OCI-LY1 (cell line): ENCODE measurements around the gene CACNA1C.

Experiments used
- H2AFZ ChIP-seq: fragments of 200-600 bp; sonication (generic), shearing (Covaris generic); 2 replicates; pipeline ENCODE4 v1.6.0; 2014; ENCODE audit warnings: antibody characterized with exemption, mild to moderate bottlenecking, low read length
- H3F3A ChIP-seq: fragments of 200-600 bp; sonication (generic), shearing (Covaris generic); 2 replicates; pipeline ENCODE4 v1.6.0; 2014; ENCODE audit warnings: mild to moderate bottlenecking, antibody characterized with exemption, low read length, moderate library complexity; ENCODE audit not compliant: insufficient read depth
- H3K27ac ChIP-seq: fragments of 200-600 bp; sonication (generic); 2 replicates; pipeline ENCODE4 v1.5.1; 2014; ENCODE audit warnings: low read length, mixed run types, mild to moderate bottlenecking, low read depth; ENCODE audit not compliant: poor library complexity, severe bottlenecking
- H3K27me3 ChIP-seq: fragments of 200-600 bp; sonication (generic); 2 replicates; pipeline ENCODE4 v1.6.0; 2014; ENCODE audit warnings: antibody characterized with exemption, mild to moderate bottlenecking, low read length, moderate library complexity; ENCODE audit not compliant: insufficient read depth
- H3K36me3 ChIP-seq: fragments of 200-600 bp; sonication (generic); 2 replicates; pipeline ENCODE4 v1.6.1; 2014; ENCODE audit warnings: mild to moderate bottlenecking, antibody characterized with exemption, low read length, moderate library complexity, mixed read lengths; ENCODE audit not compliant: insufficient read depth
- H3K4me1 ChIP-seq: fragments of 200-600 bp; sonication (generic); 2 replicates; pipeline ENCODE4 v1.5.1; 2014; ENCODE audit warnings: mild to moderate bottlenecking, low read length, moderate library complexity; ENCODE audit not compliant: insufficient read depth, severe bottlenecking
- H3K4me2 ChIP-seq: fragments of 200-600 bp; sonication (generic), shearing (Covaris generic); 2 replicates; pipeline ENCODE4 v1.6.1; 2014; ENCODE audit warnings: low read length
- H3K4me3 ChIP-seq: fragments of 200-600 bp; sonication (generic); 2 replicates; pipeline ENCODE4 v1.5.1; 2014; ENCODE audit warnings: low read length, low read depth, mild to moderate bottlenecking, mixed read lengths; ENCODE audit not compliant: poor library complexity, severe bottlenecking
- H3K79me2 ChIP-seq: fragments of 200-600 bp; shearing (Covaris generic); 2 replicates; pipeline ENCODE4 v1.6.1; 2016; ENCODE audit warnings: mixed run types, low read length, mixed read lengths; ENCODE audit not compliant: insufficient read depth
- H3K9ac ChIP-seq: fragments of 200-600 bp; sonication (generic), shearing (Covaris generic); 2 replicates; pipeline ENCODE4 v1.6.1; 2014; ENCODE audit warnings: mild to moderate bottlenecking, low read length, mixed read lengths
- H3K9me2 ChIP-seq: fragments of 200-600 bp; sonication (generic), shearing (Covaris generic); 2 replicates; pipeline ENCODE4 v1.6.1; 2014; ENCODE audit warnings: low read depth, mild to moderate bottlenecking, low read length, mixed read lengths
- H3K9me3 ChIP-seq: fragments of 200-600 bp; shearing (Covaris generic); 2 replicates; pipeline ENCODE4 v1.6.1; 2014; ENCODE audit warnings: low read length, mixed read lengths
- H4K20me1 ChIP-seq: fragments of 200-600 bp; sonication (generic), shearing (Covaris generic); 2 replicates; pipeline ENCODE4 v1.6.0; 2016; ENCODE audit warnings: mild to moderate bottlenecking, low read length; ENCODE audit not compliant: insufficient read depth
- EZH2 ChIP-seq: fragments of 200-600 bp; sonication (generic), shearing (Covaris generic); IDR thresholded peaks from 2 replicates; pipeline ENCODE4 v1.8.0; 2017; ENCODE audit warnings: borderline replicate concordance, mixed run types, mild to moderate bottlenecking, antibody characterized with exemption, low read length, moderate library complexity, mixed read lengths
- TF ChIP-seq, protein P1 (sequence below): fragments of 200-600 bp; sonication (generic), shearing (Covaris generic); IDR thresholded peaks from 2 replicates; pipeline ENCODE4 v1.5.1; 2017; ENCODE audit warnings: mild to moderate bottlenecking, antibody characterized with exemption, low read length, moderate library complexity, mixed read lengths

Gene CACNA1C

GRCh38 chr12:2052826-2053678 is at the start of gene CACNA1C:
Gene CACNA1C (plus strand): TSS chr12:2052987. CDS start chr12:2053563, 576 bp downstream.
- no peaks in the 10 kb centered on the region; the same call in 1 of the 2 replicates for H3K27me3 ChIP-seq
- no peaks in the 10 kb centered on the region for H3F3A ChIP-seq
- H3K4me3 ChIP-seq, result no peak within 1 kb of the TSS
- H3K9me3 ChIP-seq, result no peaks in the 10 kb centered on the region
- no peaks in the 10 kb centered on the region for H3K36me3 ChIP-seq
- H4K20me1 ChIP-seq, result no peaks in the 10 kb centered on the region
- H3K4me1 ChIP-seq, result no peaks in the 10 kb centered on the region
- no peak within 1 kb of the TSS for H3K9ac ChIP-seq
- H3K27ac ChIP-seq, result no peak within 1 kb of the TSS
- no peak within 1 kb of the TSS for H3K4me2 ChIP-seq
- TF ChIP-seq EZH2, result no peak
- TF ChIP-seq, protein P1, sequence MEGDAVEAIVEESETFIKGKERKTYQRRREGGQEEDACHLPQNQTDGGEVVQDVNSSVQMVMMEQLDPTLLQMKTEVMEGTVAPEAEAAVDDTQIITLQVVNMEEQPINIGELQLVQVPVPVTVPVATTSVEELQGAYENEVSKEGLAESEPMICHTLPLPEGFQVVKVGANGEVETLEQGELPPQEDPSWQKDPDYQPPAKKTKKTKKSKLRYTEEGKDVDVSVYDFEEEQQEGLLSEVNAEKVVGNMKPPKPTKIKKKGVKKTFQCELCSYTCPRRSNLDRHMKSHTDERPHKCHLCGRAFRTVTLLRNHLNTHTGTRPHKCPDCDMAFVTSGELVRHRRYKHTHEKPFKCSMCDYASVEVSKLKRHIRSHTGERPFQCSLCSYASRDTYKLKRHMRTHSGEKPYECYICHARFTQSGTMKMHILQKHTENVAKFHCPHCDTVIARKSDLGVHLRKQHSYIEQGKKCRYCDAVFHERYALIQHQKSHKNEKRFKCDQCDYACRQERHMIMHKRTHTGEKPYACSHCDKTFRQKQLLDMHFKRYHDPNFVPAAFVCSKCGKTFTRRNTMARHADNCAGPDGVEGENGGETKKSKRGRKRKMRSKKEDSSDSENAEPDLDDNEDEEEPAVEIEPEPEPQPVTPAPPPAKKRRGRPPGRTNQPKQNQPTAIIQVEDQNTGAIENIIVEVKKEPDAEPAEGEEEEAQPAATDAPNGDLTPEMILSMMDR, result no peak
- no peak within 1 kb of the TSS for H2AFZ ChIP-seq
- H3K79me2 ChIP-seq, result no peaks in the 10 kb centered on the region
- no peaks in the 10 kb centered on the region for H3K9me2 ChIP-seq

DNA sequence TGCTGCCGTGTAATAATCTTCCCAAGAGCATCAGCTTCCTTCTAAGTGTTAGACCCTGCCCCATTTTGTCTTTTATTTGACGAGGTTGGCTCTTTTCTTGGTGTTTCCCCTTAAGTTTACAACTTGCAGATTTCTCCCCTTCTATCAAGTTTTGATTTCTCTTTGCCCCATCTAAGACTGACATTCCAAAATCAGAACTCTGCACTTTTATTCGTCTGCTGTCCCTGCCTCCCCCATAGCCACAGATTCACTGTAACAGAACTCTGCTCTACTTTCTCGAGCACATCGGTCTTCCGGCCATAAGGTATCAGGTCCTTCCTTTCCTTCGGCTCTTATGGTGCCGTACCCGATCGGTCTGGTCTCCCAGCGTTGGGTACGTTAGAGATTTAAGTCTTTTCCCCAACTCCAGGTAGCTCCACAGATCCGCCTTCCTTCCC is 49.1 kb upstream of the CACNA1C start:
- H3K9me2 ChIP-seq, result no peaks in the 10 kb centered on the region
- no peaks in the 10 kb centered on the region for H4K20me1 ChIP-seq
- peaks cover 24% of the 10 kb centered on the region for H3K4me1 ChIP-seq
- H3K9me3 ChIP-seq, result no peaks in the 10 kb centered on the region
- no peaks in the 10 kb centered on the region for H3K79me2 ChIP-seq
- H2AFZ ChIP-seq, result peak overlapping the region; percentile 58; the same call in 1 of the 2 replicates
- peak overlapping the region; percentile 32 for H3K27ac ChIP-seq
- 0 out of 2 replicates have a peak, but pooled peaks cover 4% of the 10 kb centered on the region for H3F3A ChIP-seq
- H3K36me3 ChIP-seq, result no peaks in the 10 kb centered on the region
- no peaks in the 10 kb centered on the region for H3K27me3 ChIP-seq
- TF ChIP-seq, protein P1, result no peak
- no peak for TF ChIP-seq EZH2
- peak overlapping the region; percentile 84 for H3K4me2 ChIP-seq
- peak overlapping the region; percentile 89 for H3K4me3 ChIP-seq
- peak overlapping the region; percentile 88 for H3K9ac ChIP-seq

DNA sequence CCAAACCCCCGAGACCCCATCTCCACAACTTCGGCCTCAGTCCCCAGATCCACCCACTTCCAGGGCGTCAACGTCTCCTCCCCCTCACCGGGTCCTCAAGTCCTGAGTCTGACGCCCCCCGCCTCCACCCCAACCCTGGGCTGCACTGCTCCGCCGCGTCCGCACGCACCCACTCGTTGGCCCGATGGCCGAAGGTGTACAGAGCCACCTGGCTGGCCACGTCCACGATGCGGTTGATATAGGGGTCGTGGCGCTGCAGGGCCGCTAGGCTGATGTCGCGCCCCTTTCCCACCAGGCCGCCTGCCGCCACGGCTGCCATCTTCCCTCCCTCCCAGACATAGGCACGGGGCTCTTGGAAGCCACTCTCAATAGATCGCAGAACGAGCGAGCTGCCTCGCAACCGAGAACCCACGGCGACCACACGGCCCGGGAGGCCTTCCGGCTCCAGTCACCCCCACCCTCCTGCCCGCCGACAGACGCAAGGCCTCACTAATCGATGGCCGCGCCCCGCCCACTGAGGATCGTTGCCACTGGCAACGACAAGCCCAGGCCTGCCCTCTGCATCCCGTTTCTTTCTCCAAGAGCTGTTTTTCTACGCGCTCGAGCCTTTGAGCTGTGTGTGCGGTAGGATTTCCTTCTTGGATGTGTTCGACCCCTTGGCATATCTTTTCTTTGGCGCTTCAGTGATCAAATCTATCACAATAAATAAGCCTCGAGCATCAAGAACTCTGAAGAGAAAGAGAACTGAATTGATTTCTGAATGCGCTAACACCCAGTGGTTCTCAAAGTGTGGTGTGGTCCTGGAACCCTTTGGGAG is 48.5 kb upstream of the CACNA1C start, which contains the start of gene DCP1B:
Gene DCP1B, minus strand, starts transcription at position 345 of the 817 bp plus-strand sequence. Its CDS starts 26 bp downstream, at position 319.
- Histone ChIP-seq H3K4me1 (peaks cover 24% of the 10 kb centered on the region), H3K79me2 (no peaks in the 10 kb centered on the region), H3K9ac (peak within 1 kb of the TSS; percentile 88), H3K27me3 (no peaks in the 10 kb centered on the region), H3K4me3 (peak within 1 kb of the TSS; percentile 89), H3K36me3 (no peaks in the 10 kb centered on the region), H3K9me3 (no peaks in the 10 kb centered on the region), H3K9me2 (no peaks in the 10 kb centered on the region), H3F3A (0 out of 2 replicates have a peak, but pooled peaks cover 4% of the 10 kb centered on the region), H3K4me2 (peak within 1 kb of the TSS; percentile 84), H2AFZ (peak within 1 kb of the TSS; percentile 84), H4K20me1 (no peaks in the 10 kb centered on the region), H3K27ac (peak within 1 kb of the TSS; percentile 32)
- no peak for TF ChIP-seq EZH2
- TF ChIP-seq, protein P1, result no peak
